ENCODE results near the gene GOLT1A.

Gene GOLT1A

GRCh38 chr1:204190212-204191211, 23.3 kb downstream of the GOLT1A start:
- DNase-seq = peak; percentile 28

DNA sequence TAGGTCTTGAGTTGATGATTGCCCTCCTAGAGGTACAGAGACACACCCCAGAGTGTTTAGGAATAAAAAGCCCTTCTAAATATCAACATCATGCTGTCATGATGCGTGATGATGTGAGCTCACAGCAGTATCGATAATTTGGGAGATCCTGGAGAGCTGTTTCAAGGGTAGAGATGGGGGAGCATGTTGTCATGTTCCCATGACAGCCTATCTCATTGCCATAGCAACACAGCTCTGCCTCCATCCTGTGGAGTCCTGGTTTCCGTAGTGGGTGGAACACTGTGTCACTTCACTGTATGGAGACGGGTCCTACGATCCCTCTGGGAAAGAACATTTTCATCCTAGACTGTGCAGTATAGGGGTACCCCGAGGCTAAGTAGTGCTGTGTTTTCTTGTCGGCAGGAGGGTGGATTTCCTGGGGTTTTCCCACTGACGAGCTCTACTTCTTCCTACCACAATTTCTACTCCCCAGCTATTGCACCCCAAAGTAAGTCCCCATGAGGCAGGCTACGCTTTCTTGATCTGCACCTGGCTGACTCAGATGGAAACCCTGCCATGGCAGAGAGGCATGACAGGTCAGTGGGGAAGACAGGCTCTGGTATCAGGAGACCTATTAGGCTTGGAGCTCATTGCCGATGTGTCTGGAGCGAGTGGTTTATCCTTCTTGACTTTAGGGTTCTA, 24.7 kb downstream of the GOLT1A start:
- no peak for DNase-seq

- DNase-seq = no peak
These were observed 27.2 kb downstream of the GOLT1A start for GRCh38 chr1:204186597-204186996.

GRCh38 chr1:204181116-204181515, 32.7 kb downstream of the GOLT1A start:
- DNase-seq = no peak

- DNase-seq = no peak
These were observed 33.7 kb downstream of the GOLT1A start for GRCh38 chr1:204180133-204180532.

DNA sequence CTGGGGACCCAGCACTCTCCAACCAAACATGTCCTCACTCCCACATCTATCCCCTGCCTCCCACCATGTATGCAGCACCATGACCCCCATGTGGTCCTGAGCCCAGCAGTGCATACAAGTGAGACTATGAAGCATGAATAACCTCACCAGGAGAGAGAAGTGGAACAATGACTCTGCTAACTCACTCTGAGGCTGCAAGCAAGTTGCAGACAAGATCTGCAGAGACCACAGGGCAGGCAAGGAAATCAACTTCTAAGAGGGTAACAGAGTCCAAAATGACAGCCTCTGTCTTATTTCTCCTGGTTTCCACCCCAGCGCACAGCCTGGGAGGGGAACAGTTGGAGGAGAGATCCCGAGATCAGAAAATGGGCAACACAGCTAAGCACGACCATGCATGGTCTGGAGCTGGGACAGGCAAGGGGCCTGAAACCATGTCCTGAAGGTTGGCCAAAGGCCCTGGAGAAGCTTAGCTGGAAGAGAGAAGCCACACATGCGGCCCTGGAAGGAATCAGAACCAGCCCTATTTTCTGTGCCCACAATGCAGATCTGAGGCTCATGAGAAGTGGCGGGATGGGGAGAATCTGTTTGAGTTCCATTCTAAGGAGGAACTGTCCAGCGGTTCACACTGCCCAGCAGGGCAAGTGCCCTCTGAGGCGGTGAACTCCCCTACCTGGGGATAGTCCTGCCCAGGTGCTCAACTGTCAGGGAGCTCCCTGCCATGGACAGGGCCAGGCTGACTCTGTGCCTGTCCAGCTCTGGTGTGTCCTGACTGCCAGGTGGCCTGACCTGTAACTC, 35.1 kb downstream of the GOLT1A start:
- DNase-seq = no peak

DNA sequence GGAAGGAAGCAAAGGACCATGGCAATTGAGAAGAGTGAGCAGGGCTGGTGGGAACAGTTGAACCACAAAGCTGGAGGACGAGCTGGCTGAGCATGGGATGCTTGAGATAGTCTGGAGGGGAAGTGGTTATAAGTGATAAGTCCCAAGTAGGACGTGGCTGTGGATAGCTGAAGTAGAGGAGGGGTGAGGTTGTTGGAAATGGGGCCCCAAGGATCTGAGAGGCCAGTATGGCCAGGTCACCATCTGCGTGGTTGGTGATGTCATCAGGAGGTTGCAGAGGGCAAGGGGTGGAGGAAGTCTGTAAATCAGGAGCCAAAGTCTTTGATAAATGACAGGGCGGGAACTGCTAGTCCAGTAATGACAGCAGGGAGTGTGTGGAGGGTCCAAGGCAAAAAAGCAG, 36.7 kb downstream of the GOLT1A start:
- DNase-seq = no peak

- no peak for DNase-seq
These were observed 37.7 kb downstream of the GOLT1A start for GRCh38 chr1:204176049-204176448.

DNA sequence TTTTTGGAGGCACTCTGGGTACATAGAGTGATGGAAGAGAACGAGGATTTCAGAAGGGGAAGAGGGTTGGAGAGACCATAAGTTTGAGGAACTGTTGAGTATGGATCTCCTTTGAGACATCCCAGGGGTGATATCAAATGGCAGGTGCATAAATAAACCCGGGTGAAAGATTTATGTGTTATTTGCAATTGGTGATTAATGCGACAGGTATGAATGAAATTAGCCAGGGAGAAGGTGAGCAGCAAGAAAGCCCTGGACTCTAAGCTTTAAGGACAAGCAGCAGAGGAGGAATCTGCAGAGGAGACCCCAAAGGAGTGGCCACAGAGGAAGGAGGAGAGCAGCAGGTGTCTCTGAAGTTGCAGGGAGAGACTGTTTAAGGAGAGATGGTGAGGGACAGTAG, 38.8 kb downstream of the GOLT1A start:
- DNase-seq = no peak

DNA sequence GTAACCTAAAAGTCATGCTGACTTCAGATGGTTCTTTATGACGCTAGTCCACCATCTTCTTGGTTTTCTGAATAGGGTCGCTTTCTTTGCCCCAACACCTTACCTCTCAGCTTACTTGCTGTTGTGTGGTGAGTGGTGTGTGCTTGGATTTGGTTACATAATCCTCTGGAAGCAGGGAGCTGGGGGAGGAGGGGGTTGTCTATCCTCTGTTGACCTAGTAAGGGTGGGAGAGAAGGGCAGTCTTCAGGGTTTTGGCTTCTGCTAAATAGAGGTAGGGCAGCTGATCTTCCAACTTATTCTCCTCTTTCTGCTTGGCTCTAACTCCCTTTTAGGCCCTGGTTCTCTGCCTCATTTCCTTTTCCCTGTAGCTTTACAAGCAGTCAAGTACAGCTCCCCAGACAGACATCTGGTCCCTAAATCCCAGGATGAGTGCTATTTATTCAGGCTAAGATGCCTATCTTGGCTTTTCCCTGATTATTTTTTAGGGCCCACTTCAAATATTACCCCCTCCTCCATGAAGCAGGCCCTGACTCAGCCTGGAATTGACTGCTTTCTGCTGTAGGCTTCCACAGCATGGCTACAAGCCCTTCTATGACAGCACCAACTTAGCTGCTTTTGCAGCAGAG, 41.3 kb downstream of the GOLT1A start:
- DNase-seq = no peak

DNA sequence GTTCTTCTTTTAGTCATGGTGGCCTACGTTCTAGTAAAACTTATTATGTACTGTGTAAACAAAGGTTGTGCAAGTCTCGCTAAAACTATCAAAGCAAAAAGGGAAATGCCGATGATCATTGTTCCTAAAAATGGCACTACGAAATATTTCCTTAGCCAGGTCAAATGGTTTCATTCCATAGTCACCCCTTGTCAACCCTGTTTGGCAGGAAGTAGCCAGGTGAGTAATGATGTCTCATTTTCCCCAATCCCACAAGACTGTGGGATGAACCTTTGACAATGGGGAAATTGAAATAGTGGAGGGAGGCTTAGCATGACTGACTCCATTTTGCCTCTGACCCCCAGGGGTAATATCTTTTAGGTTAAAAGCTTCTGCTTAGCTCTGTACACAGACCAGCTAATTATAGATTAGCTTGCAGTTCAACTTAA, 42.0 kb downstream of the GOLT1A start:
- DNase-seq = no peak

- DNase-seq = no peak
These were observed 43.2 kb downstream of the GOLT1A start for GRCh38 chr1:204170494-204171155.

DNA sequence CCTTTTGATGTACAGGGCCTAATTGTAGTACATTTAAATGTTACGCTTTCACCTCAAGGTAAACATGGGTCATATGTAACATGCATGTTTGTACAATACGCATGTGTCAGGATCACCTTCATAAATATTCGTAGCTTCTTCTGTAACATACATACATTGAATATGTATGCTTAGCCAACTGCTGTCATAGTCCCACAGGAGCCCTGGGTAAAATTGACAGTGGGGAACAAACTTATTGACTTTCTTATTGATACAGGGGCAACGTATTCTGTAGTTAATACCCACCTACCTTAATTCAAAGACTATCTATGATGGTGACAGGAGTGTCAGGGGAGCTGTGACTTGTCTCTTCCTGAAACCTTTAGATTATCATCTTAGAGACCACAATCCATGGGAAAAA, 43.9 kb downstream of the GOLT1A start:
- DNase-seq = no peak

GRCh38 chr1:204167730-204168129, 46.1 kb downstream of the GOLT1A start:
- no peak for DNase-seq

- no peak for DNase-seq
These were observed 47.6 kb downstream of the GOLT1A start, which contains the start of gene REN for GRCh38 chr1:204166219-204166618. REN (minus strand) TSS chr1:204166337; CDS start chr1:204166293, 44 bp downstream.

- DNase-seq = peak; percentile 53
These were observed 51.2 kb downstream of the GOLT1A start for GRCh38 chr1:204162494-204163074.

GRCh38 chr1:204161609-204162493, 51.9 kb downstream of the GOLT1A start:
- DNase-seq = no peak

DNA sequence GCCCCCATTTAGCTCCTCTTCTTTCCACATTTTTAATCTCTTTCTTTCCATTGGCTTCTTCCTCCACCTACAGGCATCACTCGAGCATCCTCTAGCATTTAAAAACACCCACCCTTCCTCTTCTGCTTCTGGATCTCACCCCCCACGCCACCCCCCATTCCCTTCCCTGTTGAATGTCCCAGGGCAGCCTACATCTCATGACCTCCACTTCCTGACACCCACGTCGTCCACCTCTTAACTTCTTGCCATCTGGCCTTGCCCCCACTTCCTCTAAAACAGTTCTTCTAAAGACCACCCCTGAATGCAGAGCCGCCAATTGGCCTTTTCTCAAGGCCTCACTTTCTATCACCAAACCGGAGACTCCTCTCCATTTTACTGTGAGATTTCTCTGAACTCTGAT, 55.8 kb downstream of the GOLT1A start:
- DNase-seq = no peak

GRCh38 chr1:204155881-204156280, 57.9 kb downstream of the GOLT1A start:
- no peak for DNase-seq

- no peak for DNase-seq
These were observed 59.1 kb downstream of the GOLT1A start for GRCh38 chr1:204154568-204155255.
